Erythroblast (primary cell): Measurements from ENCODE around the gene SLC24A3.

ENCODE experiments used
- DNase-seq, 2 experiments: peaks; one replicate each; lab custom pipeline; 2025; lab: John Stamatoyannopoulos, UW
- GATA1 ChIP-seq: IDR thresholded peaks from 2 replicates; pipeline ENCODE4 v1.6.1; 2011; ENCODE audit warnings: low read depth, mild to moderate bottlenecking, control low read depth, low read length, moderate library complexity
- POLR2A ChIP-seq: IDR thresholded peaks from 2 replicates; pipeline ENCODE4 v1.6.1; 2011; ENCODE audit warnings: mild to moderate bottlenecking, low read length

Gene SLC24A3

DNA sequence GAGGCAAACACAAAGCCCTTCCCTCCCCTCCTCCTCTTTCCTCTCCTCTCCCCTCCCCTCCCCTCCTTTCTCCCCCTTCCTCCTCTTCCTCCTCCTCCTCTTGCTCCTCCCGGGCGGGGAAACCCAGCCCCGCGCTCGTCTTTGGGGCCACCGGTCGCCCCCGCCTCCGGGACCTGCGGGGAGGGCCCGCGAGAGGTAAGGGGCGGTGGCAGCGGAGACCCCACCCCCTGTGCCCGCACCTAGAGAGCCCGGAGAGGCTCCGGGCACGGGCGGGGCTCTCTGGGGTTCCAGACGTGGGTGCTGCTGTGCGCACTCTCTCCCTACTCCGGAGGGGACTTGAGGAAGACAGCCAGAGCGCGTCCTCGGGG, 545.7 kb downstream of the SLC24A3 start, which contains the start of gene RIN2:
TSS of gene RIN2 (plus strand) at position 126 of the 368 bp plus-strand sequence. CDS start 131,344 bp downstream, outside the sequence.
- DNase-seq = no peak
- TF ChIP-seq GATA1 (no peak), POLR2A (no peak)

DNA sequence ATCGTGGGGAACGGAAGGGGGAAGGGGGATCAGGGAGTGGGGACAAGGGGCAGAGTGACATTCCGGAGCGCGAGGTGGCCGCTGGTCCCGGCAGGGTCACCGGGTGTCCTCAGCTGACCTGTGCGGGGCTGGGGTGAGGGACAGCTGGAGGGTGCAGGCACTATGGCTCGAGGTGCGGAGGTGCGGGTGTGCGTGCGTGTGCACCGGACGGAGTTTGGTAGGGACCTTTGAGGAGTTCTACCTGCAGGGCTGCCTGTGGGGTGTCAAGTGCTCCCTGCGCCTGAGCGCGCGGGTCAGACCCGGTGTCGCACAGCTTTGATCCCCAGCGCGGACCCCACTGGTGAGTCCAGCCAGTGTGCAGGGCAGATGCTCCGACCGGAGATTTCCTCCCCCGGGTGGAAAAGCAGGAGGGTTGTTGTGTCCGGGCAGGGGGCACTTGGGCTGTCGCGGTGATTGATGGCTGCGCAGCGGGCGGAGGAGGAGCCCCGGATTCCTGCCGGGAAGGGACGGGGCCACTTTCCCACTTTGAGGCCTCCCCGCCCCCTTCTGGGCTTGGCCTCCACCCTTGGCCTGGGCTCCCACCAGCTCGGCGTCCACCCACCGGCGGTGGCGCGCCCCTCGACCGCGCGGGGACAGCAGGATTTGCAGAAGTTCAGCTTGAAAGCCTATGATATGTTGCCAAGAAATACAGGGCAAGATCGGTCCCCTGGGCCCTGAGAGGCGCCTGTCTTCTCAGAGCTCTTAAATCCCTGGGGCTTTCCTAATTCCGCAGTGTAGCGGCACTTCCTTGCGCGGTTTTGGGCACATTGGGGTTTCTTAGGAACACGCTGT, 546.3 kb downstream of the SLC24A3 start:
- DNase-seq = no peak
- TF ChIP-seq POLR2A = no peak

DNA sequence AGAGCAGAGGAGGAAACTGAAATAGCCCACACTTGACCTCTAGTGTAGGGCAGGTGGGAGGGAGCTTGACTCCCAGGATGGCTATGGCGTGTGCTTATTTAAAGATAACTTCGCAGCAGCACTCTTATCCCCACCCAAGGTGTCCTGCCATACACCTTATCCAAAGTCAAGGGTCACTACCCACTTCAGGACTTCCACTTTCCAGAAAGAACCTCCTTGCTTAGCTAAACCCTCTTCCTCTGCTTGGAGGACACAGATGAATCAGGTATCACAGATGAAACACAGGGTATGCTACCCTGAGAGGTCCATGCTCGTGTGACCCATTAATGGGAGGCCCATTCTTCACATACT, 547.9 kb downstream of the SLC24A3 start:
- DNase-seq = no peak
- TF ChIP-seq GATA1 (no peak), POLR2A (no peak)

DNA sequence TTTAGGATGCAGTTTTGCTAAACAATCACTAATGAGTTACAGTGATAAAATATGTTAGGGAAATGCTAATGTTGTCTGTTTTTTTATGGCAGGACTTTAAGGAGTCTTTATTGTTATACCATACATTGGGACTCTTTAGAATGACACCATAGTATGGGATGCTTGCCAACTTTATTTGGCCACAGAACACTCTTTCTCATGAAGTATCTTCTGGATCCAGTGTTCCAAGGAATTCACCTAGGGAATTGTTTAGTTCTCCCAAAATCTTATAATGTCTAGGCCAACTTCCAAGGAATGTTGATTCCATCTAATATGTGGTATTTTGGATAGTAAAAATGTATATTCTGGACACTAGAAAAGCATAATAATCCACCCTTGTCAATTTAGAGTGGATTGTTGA, 548.9 kb downstream of the SLC24A3 start:
- TF ChIP-seq GATA1 = no peak
- no peak for TF ChIP-seq POLR2A
- DNase-seq = no peak

DNA sequence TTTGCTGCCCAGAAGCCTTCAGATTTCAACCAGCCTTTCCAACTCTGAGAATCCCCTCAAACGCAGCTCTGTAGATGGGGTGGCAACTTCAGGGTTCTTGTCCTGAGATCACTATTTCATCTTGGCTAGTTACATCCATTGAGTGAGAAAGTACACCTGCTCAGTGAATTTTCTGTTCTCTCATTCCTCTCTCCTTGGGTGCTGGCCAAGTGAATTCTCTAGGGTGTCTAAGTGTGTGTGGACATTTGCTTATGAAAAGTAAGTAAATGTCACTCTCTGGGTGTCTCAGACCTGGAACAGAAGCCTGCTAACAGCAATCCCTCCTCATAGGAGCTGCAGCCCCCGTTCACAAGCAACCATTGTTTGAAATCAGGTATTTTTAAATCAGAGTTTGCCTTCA, 549.4 kb downstream of the SLC24A3 start:
- no peak for TF ChIP-seq GATA1
- no peak for TF ChIP-seq POLR2A
- DNase-seq = no peak

DNA sequence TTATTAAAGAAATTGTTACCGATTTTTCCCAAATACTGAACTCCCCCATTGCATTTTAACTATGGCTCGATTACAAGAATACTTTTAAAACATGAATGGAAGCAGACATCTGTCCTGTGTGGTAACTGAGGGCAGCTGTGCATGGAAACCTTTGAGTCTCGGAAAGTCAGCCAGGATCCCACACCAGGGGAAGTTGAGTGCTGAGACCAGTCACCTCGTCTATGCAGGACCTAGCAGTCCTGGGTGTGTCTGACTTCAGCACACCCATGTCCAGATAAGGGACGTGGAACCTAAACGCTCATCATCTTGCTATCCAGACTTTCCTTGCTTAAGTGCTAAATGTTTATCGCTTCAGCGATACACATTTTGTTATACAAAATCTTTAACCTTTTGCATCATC, 551.8 kb downstream of the SLC24A3 start:
- TF ChIP-seq POLR2A (no peak), GATA1 (no peak)

DNA sequence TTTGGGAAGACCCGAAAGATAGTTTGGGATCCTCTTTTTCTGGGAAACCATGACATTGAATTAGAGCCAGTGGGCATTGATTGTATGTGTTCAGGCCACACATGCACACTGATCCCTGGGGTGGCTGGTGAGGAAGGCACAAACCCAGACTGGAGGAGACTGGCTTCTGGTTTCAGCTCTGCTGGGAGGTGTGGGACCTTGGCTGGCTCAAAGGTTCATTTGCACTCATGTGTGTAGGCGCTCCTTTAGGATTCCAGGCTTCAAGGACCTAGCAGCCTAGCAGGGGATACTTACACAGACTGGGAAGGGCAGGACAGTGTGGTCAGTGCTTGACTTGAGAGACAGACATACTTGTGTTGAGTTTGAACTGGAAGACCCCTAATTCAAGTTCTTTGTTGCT, 552.8 kb downstream of the SLC24A3 start:
- DNase-seq = no peak
- TF ChIP-seq POLR2A (no peak), GATA1 (no peak)

More for the DNA sequence above, 551.8 kb downstream of the SLC24A3 start:
- DNase-seq = no peak

DNA sequence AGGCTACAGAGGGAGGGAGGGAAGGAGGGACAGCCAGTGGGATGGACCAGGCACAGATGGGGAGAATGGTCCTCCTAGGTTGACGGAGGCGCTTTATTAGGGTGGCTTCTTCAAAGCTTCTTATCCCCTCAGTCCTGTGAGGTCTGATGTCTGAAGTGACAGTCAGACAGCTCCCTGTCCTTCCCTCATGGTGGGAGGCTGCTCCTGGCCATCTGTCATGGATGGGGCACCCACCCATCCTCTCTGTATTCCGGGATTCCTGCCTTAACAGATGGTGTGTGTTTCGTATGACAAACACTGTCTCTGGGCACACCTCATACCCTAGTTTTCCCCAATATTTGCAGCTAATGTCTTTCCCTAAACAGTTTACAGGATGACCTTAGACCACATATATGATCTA, 553.5 kb downstream of the SLC24A3 start:
- no peak for TF ChIP-seq POLR2A
- no peak for TF ChIP-seq GATA1
- no peak for DNase-seq

DNA sequence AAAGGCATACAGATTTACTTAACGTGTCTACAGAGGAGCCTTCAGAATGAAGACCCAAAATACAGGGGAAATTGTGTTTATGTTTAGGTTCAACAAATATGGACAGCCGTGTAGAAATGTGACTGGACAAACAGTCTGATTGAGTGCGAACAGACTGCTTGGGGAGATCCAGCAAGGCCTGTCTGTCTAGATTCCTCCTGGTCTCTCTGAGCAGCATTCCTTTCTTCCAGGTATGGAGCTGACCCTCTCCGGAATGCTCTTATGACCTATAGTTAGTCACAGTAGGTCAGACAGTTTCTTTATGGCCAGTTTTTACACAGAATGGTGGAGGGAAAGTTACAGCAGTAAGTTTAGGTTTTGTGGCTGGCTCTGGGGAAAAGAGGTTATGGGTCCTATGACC, 554.6 kb downstream of the SLC24A3 start:
- no peak for DNase-seq

DNA sequence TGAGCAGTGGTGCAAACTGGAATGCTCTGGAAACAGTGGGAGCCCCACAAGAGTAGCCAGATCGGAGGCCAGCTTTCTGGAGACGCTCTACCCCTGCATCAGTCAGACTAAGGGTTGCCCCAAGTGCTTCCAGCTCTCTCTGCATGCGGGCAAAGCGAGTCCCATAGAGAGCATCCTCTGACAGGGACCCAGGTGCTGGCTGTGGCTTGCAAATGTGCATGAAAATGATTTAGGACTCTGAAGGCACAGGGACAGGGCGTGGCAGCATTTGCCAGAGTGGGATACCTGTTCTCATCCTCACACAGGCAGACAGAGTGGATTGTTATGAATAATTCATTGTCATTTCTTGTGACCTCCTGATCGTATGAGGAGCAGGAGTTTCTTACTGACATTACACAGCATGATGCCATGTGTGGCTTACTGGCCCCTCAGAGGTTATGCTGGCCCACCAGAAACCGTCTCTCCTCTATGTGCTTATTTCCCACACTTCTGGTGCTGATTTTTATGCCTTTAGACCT, 555.9 kb downstream of the SLC24A3 start:
- TF ChIP-seq POLR2A (no peak), GATA1 (no peak)
- DNase-seq = no peak

More for the DNA sequence above, 554.6 kb downstream of the SLC24A3 start:
- no peak for TF ChIP-seq POLR2A
- no peak for TF ChIP-seq GATA1

DNA sequence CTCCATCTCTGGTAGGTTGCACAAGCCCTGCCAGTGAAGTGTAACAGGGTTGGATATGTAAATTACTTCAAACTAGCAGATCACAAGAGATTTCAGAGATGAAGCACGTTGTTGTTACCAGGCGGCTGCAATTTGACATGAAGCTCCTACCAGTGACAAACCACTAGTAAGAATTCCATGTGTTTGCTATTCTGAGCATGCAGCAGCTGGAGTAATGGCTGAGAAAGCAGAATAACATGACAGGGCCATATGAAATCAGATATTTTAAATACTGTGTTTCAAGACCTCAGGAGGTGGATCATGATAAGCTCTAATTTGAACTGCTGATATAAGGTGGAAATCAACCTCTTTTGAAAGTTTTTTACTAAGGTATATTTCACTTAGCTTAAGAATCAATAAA, 557.1 kb downstream of the SLC24A3 start:
- no peak for TF ChIP-seq POLR2A
- no peak for TF ChIP-seq GATA1
- no peak for DNase-seq

DNA sequence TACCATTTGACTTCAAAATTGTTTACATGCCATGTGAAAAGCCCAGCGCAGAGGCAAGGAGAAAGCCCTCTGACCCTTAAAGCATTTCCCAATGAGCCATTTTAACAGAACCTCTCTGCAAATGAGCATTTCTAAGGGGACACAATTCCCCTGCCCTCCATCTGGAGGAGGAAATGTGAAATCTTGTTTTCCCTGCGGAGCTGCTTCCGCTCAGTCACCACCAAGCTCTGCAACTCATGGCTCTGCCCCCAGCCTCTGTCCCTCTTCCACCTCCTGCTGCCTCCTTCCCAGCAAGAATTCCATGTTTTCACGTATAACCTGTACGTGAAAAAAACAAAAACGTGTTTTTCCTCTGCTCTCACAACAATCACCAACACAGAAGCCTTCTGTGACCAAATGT, 557.9 kb downstream of the SLC24A3 start:
- DNase-seq = no peak
- no peak for TF ChIP-seq POLR2A
- TF ChIP-seq GATA1 = no peak

DNA sequence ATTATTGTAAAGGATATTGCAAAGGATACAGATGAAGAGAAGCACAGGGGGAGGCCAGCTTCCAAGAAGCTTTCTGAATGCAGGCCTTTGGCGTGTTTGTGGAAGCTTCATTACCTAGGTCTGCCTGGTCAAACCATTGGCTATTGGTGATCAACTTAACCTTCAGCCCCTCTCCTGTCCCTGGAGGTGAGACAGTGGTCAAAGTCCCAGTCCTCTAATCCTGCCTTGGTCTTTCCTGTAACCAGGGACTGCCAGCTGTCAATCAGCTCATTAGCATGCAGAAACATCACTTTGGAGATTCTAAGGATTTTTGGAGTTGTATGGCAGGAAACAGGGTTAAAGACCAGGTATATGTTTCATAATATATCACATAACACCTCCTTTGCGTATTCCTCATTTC, 558.6 kb downstream of the SLC24A3 start:
- no peak for DNase-seq
- TF ChIP-seq POLR2A (no peak), GATA1 (no peak)
